Right lobe of liver (tissue), 6 donors: Measurements from ENCODE around the gene IL21R. TPM values are rescaled to one million over a fixed set of nuclear protein-coding genes. Genes with fewer than 3 reads are reported as not detected.
A peak's percentile ranks its signal among the peaks of the same experiment; 100 is the strongest.

Experiments
- ATAC-seq, 4 donors: fragments of 200-7000 bp; cut with Tn5 transposase; one replicate each; pipeline ENCODE4 v1.9.1; 2020; ENCODE audit warnings: mild to moderate bottlenecking in 4 of 4, moderate library complexity in 4 of 4
- DNase-seq, 3 donors: peaks; one replicate each; pipeline ENCODE4 v3.0.0-alpha.2; 2020
- H3K27ac ChIP-seq, 3 donors: fragments of 200-600 bp; one replicate each; pipeline ENCODE4 v1.8.0; 2022
- H3K27me3 ChIP-seq, 2 donors: fragments of 200-600 bp; one replicate each; pipeline ENCODE4 v1.8.0; 2022
- H3K36me3 ChIP-seq, 4 donors: fragments of 200-600 bp; sonication (generic) in 1 of 4; one replicate each; pipeline versions ENCODE4 v1.5.1 to v1.8.0; 2017 to 2022; ENCODE audit warnings: control low read depth in 1 of 4
- H3K4me1 ChIP-seq, 4 donors: fragments of 200-600 bp; sonication (generic) in 1 of 4; one replicate each; pipeline versions ENCODE4 v1.5.1 to v1.8.0; 2017 to 2022; ENCODE audit warnings: control low read depth in 1 of 4
- H3K4me3 ChIP-seq, 3 donors: fragments of 200-600 bp; one replicate each; pipeline ENCODE4 v1.8.0; 2022
- H3K9me3 ChIP-seq, 4 donors: fragments of 200-600 bp; sonication (generic) in 1 of 4; one replicate each; pipeline versions ENCODE4 v1.5.1 to v1.8.0; 2017 to 2022; ENCODE audit warnings: control low read depth in 1 of 4
- CTCF ChIP-seq, 4 donors: fragments of 200-600 bp in 3 of 4; fragments of 450-650 bp in 1 of 4; IDR thresholded peaks; one replicate each; pipeline versions ENCODE4 v1.5.1 to v1.8.0; 2016 to 2022; ENCODE audit warnings: antibody characterized with exemption in 4 of 4, mild to moderate bottlenecking in 2 of 4
- POLR2A ChIP-seq: fragments of 450-650 bp; IDR thresholded peaks from one replicate; pipeline ENCODE4 v1.6.1; 2017; ENCODE audit warnings: antibody characterized with exemption, mild to moderate bottlenecking
- WGBS: methylation state at CpG from one replicate; pipeline ENCODE4 v1.1.6; 2018; ENCODE audit warnings: low coverage, low lambda C conversion rate; ENCODE audit not compliant: insufficient coverage; ENCODE audit errors: missing lambda C conversion rate; 5-methylcytosine and 5-hydroxymethylcytosine counted together
- intact Hi-C, 2 donors: fragments of 100-400 bp; cut with DNase I; formaldehyde crosslinking; loops; one replicate each; pipeline versions ENCODE4 v1.11.2 to v1.14.1; 2022
- total RNA-seq, 6 experiments: library from RNA; depleted of rRNA in 2 of 6; stranded (reverse); fragments of >200 nt in 2 of 6; fragmentation: NEBNext Ultra II Directional in 3 of 6; extraction: Animal tissue kit (Norgen Biotek cat#: 25700) in 3 of 6; gene quantifications; one replicate each; pipeline versions ENCODE4 v1.1.0 to v1.2.4, GENCODE V29; 2016 to 2023
- donor health status: DM: no; HTN: yes; CAD: no.
- donor health status: DM: no; HTN: no; CAD: no.
- donor health status: DM: no; HTN: no; CAD: no.
- donor health status: DM: no; HTN: yes; CAD: no.
- donor health status: DM: no; HTN: yes; CAD: no.

IL21R gene
- total RNA-seq, 6 experiments from 2014 or later, result 0.09 to 1.3 (median 0.31) TPM

- no peaks in the 10 kb centered on the region for H3K4me1 ChIP-seq
- intact Hi-C loops, result loop anchor here in 1 of 2 donors (10.0 kb wide), 1 partner anchor 296 kb away; no protein-coding TSS in a partner anchor
- no peak overlapping the region for H3K27ac ChIP-seq
- no peaks in the 10 kb centered on the region for H3K9me3 ChIP-seq
- no peak overlapping the region for H3K4me3 ChIP-seq
- peaks cover 0 to 51% (median 7%) of the 10 kb centered on the region in 4 donors for H3K36me3 ChIP-seq
- no peaks in the 10 kb centered on the region for H3K27me3 ChIP-seq
- DNase-seq, result no peak
- TF ChIP-seq CTCF (IDR thresholded peaks at IDR 0.05) (no peak), POLR2A (no peak)
- 100% methylated on average over 2 of the region's 20 CpGs for WGBS
- ATAC-seq, result no peak
These were observed 58.9 kb downstream of the IL21R start for GRCh38 chr16:27460663-27461482.

- Histone ChIP-seq H3K27me3 (no peaks in the 10 kb centered on the region), H3K4me1 (no peaks in the 10 kb centered on the region), H3K27ac (no peak overlapping the region), H3K4me3 (no peak overlapping the region), H3K9me3 (no peaks in the 10 kb centered on the region), H3K36me3 (peaks cover 0 to 59% (median 7%) of the 10 kb centered on the region in 4 donors)
- intact Hi-C loops, result loop anchor here in 1 of 2 donors (10.0 kb wide), 1 partner anchor 297 kb away; no protein-coding TSS in a partner anchor
- peak in 1 of 4 donors; percentile 2 for ATAC-seq
- no peak for DNase-seq
- TF ChIP-seq CTCF (IDR thresholded peaks at IDR 0.05) (no peak), POLR2A (no peak)
- 75% methylated on average over 2 of the region's 16 CpGs for WGBS
These were observed 59.7 kb downstream of the IL21R start for GRCh38 chr16:27461483-27462171.

DNA sequence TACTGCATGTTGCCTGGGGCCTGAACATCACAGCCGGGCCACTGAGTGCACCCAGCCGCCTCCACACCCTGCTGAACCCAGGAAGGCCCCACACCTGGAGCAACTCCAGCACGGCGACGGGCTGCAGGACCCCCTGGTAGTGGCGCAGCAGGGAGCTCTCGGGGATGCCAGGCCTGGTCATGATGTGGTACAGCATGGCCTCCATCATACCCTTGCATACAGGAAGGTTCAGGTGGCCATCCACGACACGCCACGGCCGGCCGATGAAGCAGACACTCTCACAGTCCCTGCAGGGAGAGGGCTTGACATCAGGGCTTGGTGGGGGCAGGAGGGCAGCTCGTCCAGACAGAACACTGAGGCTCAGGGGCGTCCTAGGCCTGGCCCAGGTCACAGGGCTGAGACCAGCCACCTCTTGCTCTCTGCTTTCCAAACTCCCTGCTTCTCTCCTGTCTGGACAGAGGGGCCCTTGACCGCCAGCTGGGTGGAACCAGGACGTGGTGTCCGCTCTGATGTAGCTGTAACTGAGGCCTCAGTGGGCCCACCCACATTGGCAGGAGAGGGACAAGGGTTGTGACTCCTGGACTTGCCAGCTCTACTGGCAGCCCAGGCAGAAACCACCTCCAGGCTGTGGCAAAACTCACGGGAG is 60.3 kb downstream of the IL21R start:
- no peak overlapping the region for H3K4me3 ChIP-seq
- intact Hi-C loops, result loop anchor here in 1 of 2 donors (10.0 kb wide), 1 partner anchor 298 kb away; no protein-coding TSS in a partner anchor
- DNase-seq (no peak), ATAC-seq (no peak)
- H3K27ac ChIP-seq, result no peak overlapping the region
- H3K36me3 ChIP-seq, result peaks cover 0 to 66% (median 11%) of the 10 kb centered on the region in 4 donors
- 50% methylated on average over 1 of the region's 18 CpGs for WGBS
- no peaks in the 10 kb centered on the region for H3K27me3 ChIP-seq
- no peaks in the 10 kb centered on the region for H3K9me3 ChIP-seq
- TF ChIP-seq POLR2A (no peak), CTCF (IDR thresholded peaks at IDR 0.05) (no peak)
- H3K4me1 ChIP-seq, result no peaks in the 10 kb centered on the region

DNA sequence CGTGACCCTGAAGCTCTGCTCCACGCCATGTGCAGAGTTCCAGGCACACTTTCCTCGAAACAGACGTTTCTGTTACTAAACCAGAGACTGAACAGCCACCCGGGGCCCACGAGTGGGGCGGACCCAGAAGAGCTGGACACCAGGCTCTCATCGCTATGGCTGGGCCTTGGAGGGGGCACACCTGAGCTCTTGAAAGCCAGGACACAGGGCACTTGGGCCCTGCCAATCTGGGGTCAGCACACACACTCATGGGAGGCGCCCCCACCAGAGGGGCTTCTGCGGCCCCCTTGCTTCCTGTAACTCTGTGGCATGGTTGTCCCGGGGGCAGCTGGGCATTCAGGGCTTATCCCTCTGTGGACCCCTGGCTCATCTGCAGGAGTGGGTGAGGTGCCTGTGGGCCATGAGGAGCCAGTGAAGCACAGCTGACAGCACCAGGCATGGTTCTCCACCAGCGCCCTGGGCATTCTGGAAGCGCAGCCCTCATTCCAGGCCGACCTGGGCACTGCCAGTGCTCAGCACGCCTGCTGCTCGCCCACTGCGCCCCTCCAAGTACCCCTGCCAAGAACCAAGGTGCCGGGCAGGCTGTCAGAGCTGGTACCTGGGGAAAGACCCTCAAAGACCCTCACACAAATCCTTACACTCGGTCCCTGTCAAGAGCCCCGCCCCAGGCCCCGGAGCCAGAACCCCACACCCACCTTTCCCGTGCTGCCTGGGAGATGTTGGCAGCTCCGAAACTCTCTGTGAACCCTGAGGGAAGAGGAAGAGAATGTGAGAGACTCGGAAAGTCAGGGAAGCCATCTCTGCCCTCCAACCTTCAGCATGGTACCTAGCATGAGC is 61.1 kb downstream of the IL21R start:
- ATAC-seq, result no peak
- no CpG with 5 or more reads among the region's 24 CpGs for WGBS
- TF ChIP-seq POLR2A (no peak), CTCF (IDR thresholded peaks at IDR 0.05) (no peak)

More for the DNA sequence above, 61.1 kb downstream of the IL21R start:
- no peak overlapping the region for H3K27ac ChIP-seq
- DNase-seq, result no peak
- no peaks in the 10 kb centered on the region for H3K4me1 ChIP-seq
- H3K27me3 ChIP-seq, result no peaks in the 10 kb centered on the region
- no peak overlapping the region for H3K4me3 ChIP-seq
- intact Hi-C loops, result loop anchor here in 1 of 2 donors (10.0 kb wide), 1 partner anchor 298 kb away; no protein-coding TSS in a partner anchor
- peaks cover 0 to 73% (median 12%) of the 10 kb centered on the region in 4 donors for H3K36me3 ChIP-seq
- H3K9me3 ChIP-seq, result no peaks in the 10 kb centered on the region
